HG02970 (cell line): Measurements from ENCODE around the gene SERINC3.

Experiments used
- ATAC-seq: cut with Tn5 transposase; IDR thresholded peaks from one replicate; pipeline ENCODE4 v1.9.1; 2021; ENCODE audit warnings: mild to moderate bottlenecking, moderate library complexity, moderate number of reproducible peaks; ENCODE audit not compliant: unreplicated experiment, low FRiP score

SERINC3 gene

GRCh38 chr20:44468044-44468782 lies 53.7 kb downstream of the SERINC3 start:
- ATAC-seq = no peak

- no peak for ATAC-seq
These were observed 54.5 kb downstream of the SERINC3 start for GRCh38 chr20:44467289-44467883.

- no peak for ATAC-seq
These were observed 56.8 kb downstream of the SERINC3 start for GRCh38 chr20:44465001-44465560.

- no peak for ATAC-seq
These were observed 57.4 kb downstream of the SERINC3 start for GRCh38 chr20:44464514-44464913.

GRCh38 chr20:44463466-44463865 lies 58.4 kb downstream of the SERINC3 start:
- ATAC-seq = no peak

GRCh38 chr20:44461803-44462174 lies 60.1 kb downstream of the SERINC3 start:
- no peak for ATAC-seq

GRCh38 chr20:44461142-44461802 lies 60.6 kb downstream of the SERINC3 start:
- no peak for ATAC-seq

- ATAC-seq = no peak
These were observed 61.1 kb downstream of the SERINC3 start for GRCh38 chr20:44460795-44461141.

GRCh38 chr20:44459271-44459670 lies 62.6 kb downstream of the SERINC3 start:
- no peak for ATAC-seq

- ATAC-seq = no peak
These were observed 64.9 kb downstream of the SERINC3 start for GRCh38 chr20:44457016-44457415.

GRCh38 chr20:44456611-44457010 lies 65.3 kb downstream of the SERINC3 start:
- no peak for ATAC-seq

- ATAC-seq = no peak
These were observed 66.7 kb downstream of the SERINC3 start for GRCh38 chr20:44455126-44455525.

GRCh38 chr20:44454306-44454963 lies 67.4 kb downstream of the SERINC3 start:
- ATAC-seq = no peak

- no peak for ATAC-seq
These were observed 70.9 kb downstream of the SERINC3 start for GRCh38 chr20:44450903-44451450.

GRCh38 chr20:44450281-44450889 lies 71.5 kb downstream of the SERINC3 start:
- ATAC-seq = no peak

- no peak for ATAC-seq
These were observed 72.0 kb downstream of the SERINC3 start for GRCh38 chr20:44449864-44450263.

- ATAC-seq = no peak
These were observed 72.9 kb downstream of the SERINC3 start for GRCh38 chr20:44448753-44449546.

- no peak for ATAC-seq
These were observed 73.9 kb downstream of the SERINC3 start for GRCh38 chr20:44447827-44448419.
